DMS153 treated with DMSO at 0.1 percent for 48 hours (cell line): Measurements from ENCODE around the gene NFATC1.
A peak's percentile ranks its signal among the peaks of the same experiment; 100 is the strongest.

Experiments used
- DNase-seq: peaks from one replicate; lab custom pipeline; 2025; ENCODE audit not compliant: unreplicated experiment; lab: John Stamatoyannopoulos, UW

Gene NFATC1

GRCh38 chr18:79567481-79568147 is 171.9 kb downstream of the NFATC1 start:
- no peak for DNase-seq

DNA sequence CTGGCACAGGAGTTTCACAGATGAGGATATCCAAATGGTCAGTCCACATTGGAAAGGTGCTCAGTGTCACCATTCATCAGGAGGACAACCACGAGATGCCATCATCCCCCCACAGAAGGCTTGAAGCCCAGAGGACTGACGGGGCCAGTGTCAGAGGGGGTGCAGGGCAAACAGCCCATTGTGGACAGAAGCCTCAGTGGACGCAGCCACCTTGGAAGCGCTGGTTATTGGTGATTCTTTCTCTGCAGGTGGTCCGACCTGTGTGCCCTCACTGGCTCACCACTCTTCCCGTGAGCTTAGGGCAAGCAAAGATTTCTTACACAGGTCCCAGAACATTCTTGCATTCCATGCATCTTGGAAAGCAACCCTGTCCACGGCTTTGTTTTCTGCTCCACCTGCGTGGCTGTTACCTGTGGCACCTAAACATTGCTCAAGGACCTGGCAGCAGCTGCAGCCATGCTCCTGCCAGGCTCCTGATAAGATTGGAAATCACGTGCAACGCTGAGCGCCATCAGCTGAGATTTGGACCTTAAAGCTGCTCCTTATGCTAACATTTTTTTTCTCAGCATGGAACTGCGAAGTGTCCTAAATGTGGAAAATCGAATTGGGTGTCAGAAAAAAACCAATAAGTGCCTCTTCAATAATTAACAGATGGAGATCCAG is 172.9 kb downstream of the NFATC1 start:
- no peak for DNase-seq

GRCh38 chr18:79569720-79570119 is 174.0 kb downstream of the NFATC1 start:
- DNase-seq: no peak

GRCh38 chr18:79570266-79571201 is 174.8 kb downstream of the NFATC1 start:
- no peak for DNase-seq

- DNase-seq: no peak
Observed at GRCh38 chr18:79571211-79572092, 175.7 kb downstream of the NFATC1 start.

DNA sequence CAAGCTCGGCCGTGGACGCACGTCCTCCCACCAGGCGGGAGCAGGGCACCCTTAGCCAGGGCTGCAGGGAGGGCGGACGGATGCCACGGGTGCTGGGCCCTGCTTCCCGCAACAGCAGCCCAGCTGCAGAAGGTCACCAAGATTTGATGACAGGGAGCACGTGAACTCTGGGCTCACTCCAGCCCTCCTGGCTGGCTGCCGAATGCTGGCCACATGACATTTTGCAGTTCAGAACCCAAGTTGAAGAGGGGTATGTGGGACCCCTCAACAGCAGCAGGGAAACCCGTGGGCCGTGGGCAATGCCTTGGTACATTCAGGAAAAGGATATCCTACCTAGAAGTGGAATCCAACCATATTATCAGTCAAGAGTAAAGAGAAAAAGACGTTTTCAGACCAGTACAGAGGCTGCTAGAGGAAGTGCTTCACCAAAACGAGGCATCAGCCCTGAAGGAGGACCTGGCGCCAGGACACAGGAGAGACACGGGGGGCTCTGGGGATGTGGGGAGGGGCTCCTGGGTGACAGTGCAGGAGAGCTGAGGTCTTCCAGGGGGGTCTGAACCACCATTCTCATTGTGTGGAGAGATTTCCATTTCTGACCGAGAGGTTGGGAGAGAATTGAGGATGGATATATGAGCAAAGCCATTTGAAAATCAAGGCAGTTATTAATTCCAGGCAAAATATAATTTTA is 176.5 kb downstream of the NFATC1 start:
- DNase-seq: no peak

DNA sequence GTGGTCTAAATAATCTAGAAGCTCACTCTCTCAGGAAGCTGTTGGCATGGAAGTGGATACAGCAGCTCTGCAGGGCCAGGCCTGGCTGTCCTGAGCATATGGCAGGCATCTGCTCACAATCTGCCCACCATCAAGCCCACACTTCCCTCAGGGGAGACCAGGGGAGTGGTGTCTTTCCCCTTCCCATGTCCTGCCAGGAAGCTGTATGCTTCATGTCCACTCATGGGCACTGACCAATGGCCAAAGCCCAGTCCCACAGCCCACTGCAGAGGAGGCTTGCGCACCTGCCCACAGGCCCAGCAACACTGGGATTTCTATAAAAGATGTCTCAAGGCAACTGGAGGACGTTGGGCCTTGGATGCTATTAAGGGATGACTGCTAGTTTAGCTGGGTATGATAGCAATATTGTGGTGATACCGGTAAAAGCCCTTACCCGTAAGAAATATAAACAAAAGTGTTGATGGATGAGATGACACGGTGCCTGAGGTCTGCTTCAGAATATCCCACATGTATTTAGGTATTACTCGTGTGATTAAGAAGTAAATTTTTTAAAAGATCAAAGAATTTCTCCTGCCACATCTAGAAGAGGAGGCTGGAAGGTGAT is 177.2 kb downstream of the NFATC1 start:
- no peak for DNase-seq

GRCh38 chr18:79573921-79574491 is 178.3 kb downstream of the NFATC1 start:
- no peak for DNase-seq

DNA sequence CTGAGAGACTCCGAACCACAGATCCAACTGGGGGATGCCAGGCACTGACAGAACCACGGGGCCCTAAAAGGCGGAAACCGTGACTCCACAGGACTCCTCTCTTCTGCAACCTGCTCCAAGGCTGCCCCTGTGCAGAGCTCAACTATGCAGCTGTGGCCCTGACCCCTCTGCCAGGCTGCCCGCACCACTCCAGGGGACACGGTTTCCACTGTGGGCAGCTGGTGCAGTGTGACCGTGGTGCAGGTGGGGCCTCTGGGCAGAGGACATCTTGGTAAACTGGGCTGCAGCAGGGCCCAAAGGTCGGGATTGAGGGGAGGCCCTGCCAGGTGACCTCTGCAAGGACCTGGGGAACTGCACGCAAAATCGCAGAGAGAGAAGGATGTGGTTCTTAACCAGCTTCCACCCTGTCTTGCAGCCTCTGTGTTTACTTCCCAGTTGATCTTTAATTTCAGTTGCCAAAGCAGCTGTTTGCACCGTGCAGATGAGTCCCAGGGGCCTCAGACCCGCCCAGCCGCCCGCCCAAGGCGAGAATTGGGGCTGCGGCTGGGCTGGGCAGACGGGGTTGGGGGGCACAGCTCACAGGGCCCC is 179.3 kb downstream of the NFATC1 start:
- no peak for DNase-seq

DNA sequence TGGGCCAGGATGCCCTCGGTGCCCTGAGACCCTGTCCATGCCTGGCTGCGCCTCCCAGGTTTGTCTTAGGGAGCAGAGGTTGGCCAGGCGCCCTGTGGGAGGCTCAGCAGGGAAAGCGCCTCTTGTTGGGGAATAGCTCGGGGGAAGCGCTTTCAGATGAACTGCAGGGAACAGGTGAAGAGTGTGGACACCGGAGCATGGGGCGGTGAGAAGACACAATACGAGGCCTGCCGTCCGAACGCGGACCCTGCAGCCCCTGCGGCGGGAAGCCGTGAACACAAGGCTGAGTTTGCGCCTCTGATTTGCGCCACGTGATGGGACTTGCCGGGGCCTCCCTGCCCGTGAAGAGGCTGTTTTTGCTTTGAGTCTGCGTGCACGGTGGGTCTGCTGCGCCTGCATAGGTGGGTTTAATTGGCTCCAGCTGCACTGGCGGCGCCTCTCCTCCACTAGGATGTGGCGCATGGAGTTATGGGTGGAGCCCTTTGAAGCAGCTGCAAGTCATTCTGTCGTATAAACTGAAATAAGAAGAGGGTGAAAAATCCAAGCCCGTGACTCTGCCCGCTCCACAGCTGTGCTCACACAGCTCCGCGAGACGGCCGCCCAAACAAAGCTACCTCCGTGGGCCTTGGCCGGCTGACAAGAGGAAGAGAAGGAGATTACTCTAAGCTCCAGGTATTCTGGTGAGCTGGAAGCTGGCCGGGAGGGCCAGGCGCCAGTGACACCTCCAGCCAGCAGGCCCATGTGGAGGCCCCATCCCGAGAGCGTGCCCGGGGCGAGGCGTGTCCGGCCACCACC is 180.4 kb downstream of the NFATC1 start:
- DNase-seq: peak; percentile 76

- DNase-seq: no peak
Observed at GRCh38 chr18:79576686-79577351, 181.1 kb downstream of the NFATC1 start.

DNA sequence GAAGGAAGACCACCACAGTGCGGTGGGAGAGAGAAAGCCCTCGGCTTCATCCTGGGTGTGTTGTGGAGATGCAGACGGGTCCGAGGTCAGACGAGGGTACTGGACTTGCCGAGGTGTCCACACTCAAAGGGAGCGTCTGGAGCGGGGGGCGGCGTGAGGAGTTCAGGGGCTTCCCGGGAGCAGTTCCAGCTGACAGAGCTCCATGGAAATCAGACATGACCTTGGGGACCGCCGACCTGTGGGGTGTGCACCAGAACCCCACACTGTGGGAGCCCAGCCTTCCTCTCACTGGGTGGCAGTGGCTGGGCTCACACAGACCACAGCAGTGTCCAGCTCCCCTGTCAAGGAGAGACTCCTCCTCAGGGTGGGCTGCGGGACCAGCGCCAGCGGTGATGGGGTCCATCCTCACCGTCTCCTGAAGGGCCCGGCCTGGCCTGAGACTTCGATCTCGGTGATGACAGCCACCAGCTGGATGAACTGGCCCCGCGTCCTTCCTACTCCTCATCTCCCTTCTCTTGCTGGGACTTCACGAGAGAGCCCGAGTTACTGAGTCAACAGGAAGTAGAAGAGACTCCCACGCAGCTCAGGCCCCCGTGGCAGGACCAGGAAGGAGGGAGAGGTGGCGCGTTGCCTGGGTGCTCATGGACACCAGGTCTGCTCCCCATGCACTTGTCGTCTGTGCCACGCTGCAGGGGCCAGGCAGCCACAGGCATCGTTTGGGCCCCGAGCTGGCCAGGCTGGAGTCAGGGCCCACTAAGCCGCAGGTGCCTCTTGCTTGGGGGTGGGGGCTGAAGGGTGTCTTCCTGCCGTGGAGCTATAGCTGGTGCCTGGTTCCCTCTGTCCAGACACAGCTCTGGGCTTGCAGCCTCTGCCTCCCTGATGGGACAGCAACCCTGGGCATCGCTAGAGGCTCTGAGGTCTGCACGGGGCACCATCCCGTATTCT is 182.0 kb downstream of the NFATC1 start:
- DNase-seq: no peak

- no peak for DNase-seq
Observed at GRCh38 chr18:79578396-79579260, 182.9 kb downstream of the NFATC1 start.
